GM12878 (cell line): ENCODE results near the gene VSTM1. TPM values are rescaled to one million over a fixed set of nuclear protein-coding genes. Genes with fewer than 3 reads are reported as not detected.

Experiments
- ATAC-seq: fragments of 200-7000 bp; cut with Tn5 transposase; 3 replicates; pipeline ENCODE4 v1.9.1; 2020; ENCODE audit warnings: mild to moderate bottlenecking, moderate library complexity
- BruUV-seq: library from RNA; stranded (reverse); fragments of 400-500 nt; replicated peaks from 2 replicates; lab custom pipeline; 2021; lab: Mats Ljungman, UMichigan
- CTCF ChIA-PET: fragments of 300-600 bp; sonication (Branson Sonifier 250); formaldehyde crosslinking; extraction: SDS; loops from one replicate; lab custom pipeline; 2021; ENCODE audit warnings: inconsistent platforms; lab: Yijun Ruan, JAX
- POLR2A ChIA-PET: fragments of 350-600 bp; formaldehyde crosslinking; extraction: SDS; loops from one replicate; lab custom pipeline; 2021; ENCODE audit warnings: inconsistent platforms; lab: Charles Lee
- RAD21 ChIA-PET: fragments of 300-600 bp; sonication (Branson Sonifier 250); formaldehyde crosslinking; loops from one replicate; lab custom pipeline; 2023; ENCODE audit warnings: antibody characterized with exemption; ENCODE audit not compliant: unreplicated experiment; lab: Charles Lee
- SMC1A ChIA-PET: fragments of 300-600 bp; sonication (Branson Sonifier 250); formaldehyde crosslinking; loops from one replicate; lab custom pipeline; 2023; ENCODE audit not compliant: unreplicated experiment, uncharacterized antibody; lab: Charles Lee
- DNase-seq: peaks from one replicate; pipeline ENCODE4 v3.0.0-alpha.2; 2011; ENCODE audit warnings: low read depth, low spot score
- FAIRE-seq: peaks from 3 replicates; lab custom pipeline; 2011; peaks lifted over from hg19 to GRCh38; lab: Jason Lieb, UNC
- H2AFZ ChIP-seq: 2 replicates; pipeline ENCODE4 v1.6.0; 2011; ENCODE audit warnings: low read depth, low read length, control low read depth; ENCODE audit not compliant: control insufficient read depth
- H3K27ac ChIP-seq: 2 replicates; pipeline ENCODE4 v1.5.1; 2011; ENCODE audit warnings: control low read depth; ENCODE audit not compliant: control insufficient read depth, insufficient read depth
- H3K27me3 ChIP-seq, 2 experiments: replicated peaks in 1 of 2; 2 replicates each; pipeline versions ENCODE4 v1.6.0 to v1.6.1; 2011; ENCODE audit warnings: low read length in 1 of 2; ENCODE audit not compliant: control insufficient read depth in 2 of 2, insufficient read depth in 2 of 2
- H3K36me3 ChIP-seq, 2 experiments: 2 replicates each; pipeline ENCODE4 v1.5.1; 2011; ENCODE audit warnings: low read length in 1 of 2; ENCODE audit not compliant: control insufficient read depth in 2 of 2, insufficient read depth in 2 of 2
- H3K4me1 ChIP-seq: 2 replicates; pipeline ENCODE4 v1.6.1; 2011; ENCODE audit warnings: mild to moderate bottlenecking, low read length, moderate library complexity, mixed read lengths; ENCODE audit not compliant: control insufficient read depth, insufficient read depth
- H3K4me2 ChIP-seq: 2 replicates; pipeline ENCODE4 v1.6.0; 2011; ENCODE audit warnings: control low read depth; ENCODE audit not compliant: control insufficient read depth, insufficient read depth
- H3K4me3 ChIP-seq: fragments of 200-600 bp; sonication (generic); 2 replicates; pipeline ENCODE4 v1.5.1; 2016
- H3K79me2 ChIP-seq: 2 replicates; pipeline ENCODE4 v1.6.0; 2011; ENCODE audit warnings: low read length; ENCODE audit not compliant: control insufficient read depth, insufficient read depth
- H3K9ac ChIP-seq: 2 replicates; pipeline ENCODE4 v1.8.0; 2011; ENCODE audit warnings: low read length, control low read depth, mixed read lengths; ENCODE audit not compliant: control insufficient read depth, insufficient read depth
- H3K9me3 ChIP-seq: replicated peaks from 3 replicates; pipeline ENCODE4 v1.5.1; 2011; ENCODE audit warnings: mild to moderate bottlenecking, low read length; ENCODE audit not compliant: control insufficient read depth, insufficient read depth
- H4K20me1 ChIP-seq: 2 replicates; pipeline ENCODE4 v1.6.0; 2011; ENCODE audit not compliant: control insufficient read depth, insufficient read depth
- CBX5 ChIP-seq: sonication (generic); IDR thresholded peaks from 2 replicates; pipeline ENCODE4 v1.6.1; 2016; ENCODE audit warnings: low read depth, moderate library complexity, mild to moderate bottlenecking, inconsistent platforms
- KDM1A ChIP-seq: fragments of 200-600 bp; sonication (generic); IDR thresholded peaks from 2 replicates; pipeline ENCODE4 v1.6.1; 2016; ENCODE audit warnings: borderline replicate concordance
- MEF2A ChIP-seq: IDR thresholded peaks from 2 replicates; pipeline ENCODE4 v1.6.1; 2011; ENCODE audit warnings: low read depth, mild to moderate bottlenecking, low read length, moderate library complexity; ENCODE audit not compliant: insufficient read depth
- MYB ChIP-seq: fragments of 150-350 bp; IDR thresholded peaks from 2 replicates; pipeline ENCODE4 v1.6.1; 2014; ENCODE audit warnings: mild to moderate bottlenecking, low read depth, low read length, borderline replicate concordance
- NFIC ChIP-seq: IDR thresholded peaks from 2 replicates; pipeline ENCODE4 v1.6.1; 2012; ENCODE audit warnings: low read depth, mild to moderate bottlenecking, inconsistent platforms, low read length, moderate library complexity
- NRF1 ChIP-seq: conservative IDR thresholded peaks from 2 replicates; pipeline ENCODE4 v1.6.1; 2011; ENCODE audit warnings: mild to moderate bottlenecking, low read depth, low read length, improper control_type of control experiment
- SREBF2 ChIP-seq: IDR thresholded peaks from 2 replicates; pipeline ENCODE4 v1.6.1; 2012; ENCODE audit warnings: mild to moderate bottlenecking, low read length
- SUZ12 ChIP-seq: fragments of 200-600 bp; sonication (generic); IDR thresholded peaks from one replicate; pipeline ENCODE4 v1.6.1; 2018; ENCODE audit warnings: antibody characterized with exemption, mild to moderate bottlenecking; ENCODE audit not compliant: unreplicated experiment
- TBL1XR1 ChIP-seq: IDR thresholded peaks from 2 replicates; pipeline ENCODE4 v1.6.1; 2012; ENCODE audit warnings: low read depth, low read length, improper control_type of control experiment
- USF1 ChIP-seq: IDR thresholded peaks from 2 replicates; pipeline ENCODE4 v1.6.1; 2011; ENCODE audit warnings: borderline replicate concordance, low read depth, mild to moderate bottlenecking, moderate library complexity, mixed read lengths, low read length; ENCODE audit not compliant: insufficient read depth; ENCODE audit errors: extremely low read length
- ZNF217 ChIP-seq: fragments of 450-650 bp; IDR thresholded peaks from 2 replicates; pipeline ENCODE4 v1.6.1; 2017; ENCODE audit warnings: antibody characterized with exemption, mild to moderate bottlenecking
- WGBS: methylation state at CpG from one replicate; pipeline ENCODE4 v1.1.6; 2016; ENCODE audit warnings: low lambda C conversion rate; ENCODE audit not compliant: insufficient replicate concordance, insufficient coverage; ENCODE audit errors: missing lambda C conversion rate; 5-methylcytosine and 5-hydroxymethylcytosine counted together
- in situ Hi-C: fragments of 300-500 bp; cut with MboI; formaldehyde crosslinking; loops from 9 replicates; pipeline ENCODE4 v1.14.3; 2018; ENCODE audit warnings: mixed read lengths
- intact Hi-C: fragments of 100-400 bp; cut with micrococcal nuclease; formaldehyde crosslinking; loops from one replicate; pipeline ENCODE4 v1.14.2; 2022; ENCODE audit not compliant: unreplicated experiment
- polyA plus RNA-seq, 11 experiments: library from polyadenylated mRNA; depleted of rRNA in 4 of 11; unstranded in 6 of 11; stranded (reverse) in 5 of 11; fragments of >200 nt; fragmentation: Nextera tagmentation in 4 of 11; fragmentation: Illumina TruSeq in 1 of 11; extraction: Ambion mirVana in 4 of 11; extraction: Trizol in 1 of 11; gene quantifications; 1 replicate in 1 of 11; 2 replicates in 10 of 11; pipeline versions ENCODE4 v1.2.1 to v1.2.3, GENCODE V29; 2011 to 2016; ENCODE audit warnings: inconsistent platforms in 2 of 11, missing spikeins in 2 of 11, low read depth in 1 of 11
- total RNA-seq, 4 experiments: library from RNA; depleted of rRNA in 3 of 4; stranded (reverse); fragments of >200 nt in 3 of 4; fragmentation: Illumina TruSeq in 1 of 4; extraction: Trizol in 1 of 4; gene quantifications; 2 replicates each; pipeline versions ENCODE4 v1.2.1 to v1.2.3, GENCODE V29; 2013 to 2021
- TF ChIP-seq, protein P1 (sequence below): fragments of 450-650 bp; IDR thresholded peaks from 2 replicates; pipeline ENCODE4 v1.6.1; 2018; ENCODE audit warnings: mild to moderate bottlenecking, low read depth, moderate library complexity; ENCODE audit not compliant: partially characterized antibody
- TF ChIP-seq, protein P2 (sequence below): fragments of 450-650 bp; formaldehyde crosslinking; IDR thresholded peaks from 2 replicates; pipeline ENCODE4 v1.4.0; 2020; ENCODE audit warnings: mild to moderate bottlenecking, moderate library complexity

Gene VSTM1
- total and polyA plus RNA-seq, 10 of the 15 experiments (the other 5 are each of a cell fraction or from before 2014, with no cell fraction given) = not detected

DNA sequence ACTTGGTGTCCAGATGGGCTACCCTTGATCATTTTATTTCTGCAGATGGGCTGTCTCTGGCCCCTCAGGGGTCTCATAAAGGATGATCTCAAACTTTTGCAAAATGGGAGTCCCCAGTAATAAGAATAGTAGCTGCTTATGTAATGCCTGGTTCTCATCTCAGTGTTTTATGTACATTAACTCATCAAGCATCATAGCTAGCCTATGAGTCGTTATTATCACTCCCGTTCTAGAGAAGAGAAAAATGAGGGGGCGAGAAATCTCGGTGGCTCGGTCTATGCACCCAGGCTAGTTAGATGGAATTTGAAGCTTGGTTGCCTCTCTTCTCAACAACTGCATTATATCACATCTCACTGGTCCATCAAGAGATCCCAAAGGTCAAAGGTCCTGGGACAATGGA lies 68.9 kb downstream of the VSTM1 start (continued):
- TF ChIP-seq SREBF2 = no peak
- no peak for TF ChIP-seq MYB
- TF ChIP-seq, protein P1, sequence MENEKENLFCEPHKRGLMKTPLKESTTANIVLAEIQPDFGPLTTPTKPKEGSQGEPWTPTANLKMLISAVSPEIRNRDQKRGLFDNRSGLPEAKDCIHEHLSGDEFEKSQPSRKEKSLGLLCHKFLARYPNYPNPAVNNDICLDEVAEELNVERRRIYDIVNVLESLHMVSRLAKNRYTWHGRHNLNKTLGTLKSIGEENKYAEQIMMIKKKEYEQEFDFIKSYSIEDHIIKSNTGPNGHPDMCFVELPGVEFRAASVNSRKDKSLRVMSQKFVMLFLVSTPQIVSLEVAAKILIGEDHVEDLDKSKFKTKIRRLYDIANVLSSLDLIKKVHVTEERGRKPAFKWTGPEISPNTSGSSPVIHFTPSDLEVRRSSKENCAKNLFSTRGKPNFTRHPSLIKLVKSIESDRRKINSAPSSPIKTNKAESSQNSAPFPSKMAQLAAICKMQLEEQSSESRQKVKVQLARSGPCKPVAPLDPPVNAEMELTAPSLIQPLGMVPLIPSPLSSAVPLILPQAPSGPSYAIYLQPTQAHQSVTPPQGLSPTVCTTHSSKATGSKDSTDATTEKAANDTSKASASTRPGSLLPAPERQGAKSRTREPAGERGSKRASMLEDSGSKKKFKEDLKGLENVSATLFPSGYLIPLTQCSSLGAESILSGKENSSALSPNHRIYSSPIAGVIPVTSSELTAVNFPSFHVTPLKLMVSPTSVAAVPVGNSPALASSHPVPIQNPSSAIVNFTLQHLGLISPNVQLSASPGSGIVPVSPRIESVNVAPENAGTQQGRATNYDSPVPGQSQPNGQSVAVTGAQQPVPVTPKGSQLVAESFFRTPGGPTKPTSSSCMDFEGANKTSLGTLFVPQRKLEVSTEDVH = no peak
- TF ChIP-seq, all 136 proteins: peak for 0

- ChIA-PET CTCF (no interaction called here), RAD21 (no interaction called here), POLR2A (no interaction called here), SMC1A (no interaction called here)
- no peaks in the 10 kb centered on the region for H3K36me3 ChIP-seq
- H3K9me3 ChIP-seq = no peaks in the 10 kb centered on the region; the same call in 2 of the 3 replicates
- no peaks in the 10 kb centered on the region for H3K27me3 ChIP-seq
- H3K4me1 ChIP-seq = no peaks in the 10 kb centered on the region
- H3K79me2 ChIP-seq = no peaks in the 10 kb centered on the region
- FAIRE-seq = no peak
- ATAC-seq = no peak
- BruUV-seq = no TSS peak
- no peak overlapping the region for H3K4me3 ChIP-seq
- H3K4me2 ChIP-seq = no peak overlapping the region
- 19% methylated on average over 3 of the region's 3 CpGs for WGBS
- TF ChIP-seq NRF1 (no peak), MEF2A (no peak), ZNF217 (no peak), TBL1XR1 (no peak), KDM1A (no peak), NFIC (no peak), CBX5 (no peak), SUZ12 (no peak), USF1 (no peak)
- TF ChIP-seq, protein P2, sequence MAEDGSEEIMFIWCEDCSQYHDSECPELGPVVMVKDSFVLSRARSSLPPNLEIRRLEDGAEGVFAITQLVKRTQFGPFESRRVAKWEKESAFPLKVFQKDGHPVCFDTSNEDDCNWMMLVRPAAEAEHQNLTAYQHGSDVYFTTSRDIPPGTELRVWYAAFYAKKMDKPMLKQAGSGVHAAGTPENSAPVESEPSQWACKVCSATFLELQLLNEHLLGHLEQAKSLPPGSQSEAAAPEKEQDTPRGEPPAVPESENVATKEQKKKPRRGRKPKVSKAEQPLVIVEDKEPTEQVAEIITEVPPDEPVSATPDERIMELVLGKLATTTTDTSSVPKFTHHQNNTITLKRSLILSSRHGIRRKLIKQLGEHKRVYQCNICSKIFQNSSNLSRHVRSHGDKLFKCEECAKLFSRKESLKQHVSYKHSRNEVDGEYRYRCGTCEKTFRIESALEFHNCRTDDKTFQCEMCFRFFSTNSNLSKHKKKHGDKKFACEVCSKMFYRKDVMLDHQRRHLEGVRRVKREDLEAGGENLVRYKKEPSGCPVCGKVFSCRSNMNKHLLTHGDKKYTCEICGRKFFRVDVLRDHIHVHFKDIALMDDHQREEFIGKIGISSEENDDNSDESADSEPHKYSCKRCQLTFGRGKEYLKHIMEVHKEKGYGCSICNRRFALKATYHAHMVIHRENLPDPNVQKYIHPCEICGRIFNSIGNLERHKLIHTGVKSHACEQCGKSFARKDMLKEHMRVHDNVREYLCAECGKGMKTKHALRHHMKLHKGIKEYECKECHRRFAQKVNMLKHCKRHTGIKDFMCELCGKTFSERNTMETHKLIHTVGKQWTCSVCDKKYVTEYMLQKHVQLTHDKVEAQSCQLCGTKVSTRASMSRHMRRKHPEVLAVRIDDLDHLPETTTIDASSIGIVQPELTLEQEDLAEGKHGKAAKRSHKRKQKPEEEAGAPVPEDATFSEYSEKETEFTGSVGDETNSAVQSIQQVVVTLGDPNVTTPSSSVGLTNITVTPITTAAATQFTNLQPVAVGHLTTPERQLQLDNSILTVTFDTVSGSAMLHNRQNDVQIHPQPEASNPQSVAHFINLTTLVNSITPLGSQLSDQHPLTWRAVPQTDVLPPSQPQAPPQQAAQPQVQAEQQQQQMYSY (CRISPR knock-in tag) = no peak
- no peaks in the 10 kb centered on the region for H4K20me1 ChIP-seq
- intact Hi-C loops (no loop called here), in situ Hi-C loops (no loop called here)
- DNase-seq = no peak
- H2AFZ ChIP-seq = no peak overlapping the region
- H3K27ac ChIP-seq = no peak overlapping the region
- H3K9ac ChIP-seq = no peak overlapping the region
These were observed 70.2 kb downstream of the VSTM1 start for GRCh38 chr19:53993448-53993847.
